HG03439 (cell line): ENCODE data around the gene FUT3.
"Not testable (repeated sequence)": the region's sequence is repeated elsewhere in the genome, so short reads cannot be mapped to it uniquely, and the experiment has no call there.

Source experiments
- ATAC-seq: cut with Tn5 transposase; IDR thresholded peaks from one replicate; pipeline ENCODE4 v1.9.1; 2021; ENCODE audit warnings: mild to moderate bottlenecking, moderate library complexity; ENCODE audit not compliant: unreplicated experiment

The FUT3 gene

GRCh38 chr19:5882421-5882968 is 31.2 kb upstream of the FUT3 start:
- no peak for ATAC-seq

GRCh38 chr19:5881543-5882299 is 30.5 kb upstream of the FUT3 start:
- no peak for ATAC-seq

DNA sequence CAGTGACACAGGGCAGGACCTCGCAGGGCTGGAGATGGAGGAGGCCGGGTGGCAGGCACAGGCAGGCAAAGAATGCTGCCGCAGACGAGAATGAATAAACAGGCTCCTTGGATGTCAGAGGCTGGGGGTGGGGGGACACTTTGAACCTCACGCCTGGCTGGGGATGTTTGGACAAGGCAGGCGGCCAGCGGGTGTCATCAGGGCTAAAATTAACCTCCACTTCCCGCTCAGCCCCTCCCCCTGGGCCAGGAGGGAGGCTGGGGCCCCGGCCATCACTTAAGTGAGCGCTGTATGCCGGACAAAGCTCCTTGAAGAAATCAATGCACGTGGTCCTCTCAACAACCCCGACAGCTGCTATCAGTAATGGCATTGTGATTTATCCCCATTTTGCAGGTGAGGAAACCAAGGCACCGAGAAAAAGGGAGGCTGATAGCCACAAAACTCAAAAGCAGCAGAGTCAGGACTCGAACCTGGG is 29.4 kb upstream of the FUT3 start:
- no peak for ATAC-seq

DNA sequence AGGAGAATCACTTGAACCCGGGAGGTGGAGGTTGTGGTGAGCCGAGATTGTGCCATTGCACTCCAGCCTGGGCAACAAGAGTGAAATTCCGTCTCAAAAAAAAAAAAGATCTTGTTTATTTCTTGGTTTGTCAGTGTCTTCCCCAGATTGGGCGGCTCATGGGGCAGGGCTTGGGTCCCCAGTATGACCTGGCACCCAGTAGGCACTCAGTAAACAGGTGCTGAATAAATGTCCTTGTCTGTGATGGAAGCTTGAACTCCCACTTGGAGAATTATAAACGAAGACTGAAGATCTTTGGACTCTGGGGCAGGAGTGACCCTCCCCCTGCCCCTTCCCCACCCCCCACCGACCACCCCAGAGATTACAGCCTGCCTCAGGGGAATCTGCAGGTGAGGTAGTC is 28.9 kb upstream of the FUT3 start:
- no peak for ATAC-seq

GRCh38 chr19:5877882-5878281 is 26.6 kb upstream of the FUT3 start:
- no peak for ATAC-seq

DNA sequence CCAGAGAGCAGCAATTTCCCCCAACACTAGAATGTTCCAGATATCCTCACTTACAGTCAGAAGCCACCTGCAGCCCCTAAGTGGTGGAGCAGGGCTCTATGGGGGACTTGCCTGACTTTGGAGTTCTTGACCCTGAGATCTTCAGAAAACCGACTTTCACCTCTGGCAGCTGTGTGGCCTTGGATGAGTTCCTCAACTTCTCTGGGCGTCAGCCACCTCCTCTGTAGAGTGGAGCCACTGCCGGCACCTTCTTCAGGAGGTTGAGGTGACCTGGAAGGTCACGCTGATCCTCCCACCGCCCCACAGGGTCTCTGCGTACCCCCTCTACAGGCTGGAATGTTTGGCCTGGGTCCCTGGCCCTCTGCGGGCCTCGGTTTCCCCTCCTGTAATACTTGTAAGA is 26.2 kb upstream of the FUT3 start:
- no peak for ATAC-seq

- not testable (repeated sequence) for ATAC-seq
Observed at GRCh38 chr19:5874496-5874895, 23.2 kb upstream of the FUT3 start.

DNA sequence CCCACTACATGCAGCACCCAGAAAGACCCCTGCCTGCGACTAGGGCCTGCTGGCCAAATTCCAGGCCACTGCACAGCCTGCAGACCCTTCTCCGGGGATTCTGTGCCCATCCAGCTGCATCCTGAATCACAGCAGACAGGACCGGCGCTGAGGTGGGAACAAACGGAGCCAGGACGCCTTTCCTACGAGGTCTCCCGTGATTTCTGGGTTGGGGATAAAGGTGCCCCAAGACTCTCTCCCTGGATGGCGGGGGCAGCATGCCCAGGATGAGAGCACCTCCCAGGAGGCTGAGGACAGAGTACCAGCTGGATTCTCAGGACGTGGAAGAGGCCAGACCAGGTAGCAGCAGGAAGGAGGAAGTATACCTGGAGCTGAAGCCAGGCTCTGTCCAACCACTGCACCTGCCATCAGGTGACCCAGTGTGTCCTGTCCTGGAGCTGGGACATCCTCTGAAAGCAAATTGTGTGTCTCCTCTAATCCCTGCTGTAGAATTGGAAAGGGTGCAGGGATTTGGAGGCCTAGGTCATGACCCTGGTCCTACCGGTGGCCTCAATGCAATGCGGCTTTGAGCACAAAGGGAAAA is 22.5 kb upstream of the FUT3 start:
- no peak for ATAC-seq

- no peak for ATAC-seq
Observed at GRCh38 chr19:5870986-5871394, 19.7 kb upstream of the FUT3 start.

- no peak for ATAC-seq
Observed at GRCh38 chr19:5867201-5868136, 16.2 kb upstream of the FUT3 start.

- no peak for ATAC-seq
Observed at GRCh38 chr19:5865772-5866171, 14.5 kb upstream of the FUT3 start.

DNA sequence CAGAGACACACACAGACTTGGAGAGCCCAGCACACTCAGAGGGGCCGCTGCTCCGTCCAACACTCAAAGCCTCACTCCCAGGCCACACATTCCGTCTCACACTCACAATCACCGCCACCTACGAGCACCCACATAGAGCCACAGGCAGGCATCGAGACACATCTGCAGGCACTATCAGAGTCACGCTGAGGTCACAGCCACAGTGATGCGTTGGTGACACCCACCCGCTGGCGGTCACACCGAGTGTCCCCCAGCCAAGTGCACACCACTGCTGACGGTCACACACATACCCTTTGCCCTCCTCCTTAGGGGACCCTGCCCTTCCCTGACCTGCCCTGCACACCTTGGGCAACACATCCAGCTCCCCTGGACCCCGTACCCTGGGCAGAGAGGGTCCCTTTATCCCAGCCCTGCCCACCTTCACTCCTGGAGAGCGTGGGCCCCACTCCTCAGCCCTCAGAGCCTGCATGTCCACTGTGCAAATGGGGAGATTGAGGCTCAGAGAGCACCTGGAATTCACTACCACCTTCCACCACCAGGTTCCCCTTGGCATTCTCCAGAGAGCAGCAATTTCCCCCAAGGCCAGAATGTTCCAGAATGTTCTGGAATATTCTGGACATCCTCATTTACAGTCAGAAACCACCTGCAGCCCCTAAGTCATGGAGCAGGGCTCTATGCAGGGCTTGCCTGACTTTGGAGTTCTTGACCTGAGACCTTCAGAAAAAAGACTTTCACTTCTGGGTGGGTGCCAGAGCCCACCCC is 13.7 kb upstream of the FUT3 start:
- no peak for ATAC-seq

- ATAC-seq = no peak
Observed at GRCh38 chr19:5864013-5864720, 12.9 kb upstream of the FUT3 start.

- no peak for ATAC-seq
Observed at GRCh38 chr19:5863030-5863665, 11.9 kb upstream of the FUT3 start.

DNA sequence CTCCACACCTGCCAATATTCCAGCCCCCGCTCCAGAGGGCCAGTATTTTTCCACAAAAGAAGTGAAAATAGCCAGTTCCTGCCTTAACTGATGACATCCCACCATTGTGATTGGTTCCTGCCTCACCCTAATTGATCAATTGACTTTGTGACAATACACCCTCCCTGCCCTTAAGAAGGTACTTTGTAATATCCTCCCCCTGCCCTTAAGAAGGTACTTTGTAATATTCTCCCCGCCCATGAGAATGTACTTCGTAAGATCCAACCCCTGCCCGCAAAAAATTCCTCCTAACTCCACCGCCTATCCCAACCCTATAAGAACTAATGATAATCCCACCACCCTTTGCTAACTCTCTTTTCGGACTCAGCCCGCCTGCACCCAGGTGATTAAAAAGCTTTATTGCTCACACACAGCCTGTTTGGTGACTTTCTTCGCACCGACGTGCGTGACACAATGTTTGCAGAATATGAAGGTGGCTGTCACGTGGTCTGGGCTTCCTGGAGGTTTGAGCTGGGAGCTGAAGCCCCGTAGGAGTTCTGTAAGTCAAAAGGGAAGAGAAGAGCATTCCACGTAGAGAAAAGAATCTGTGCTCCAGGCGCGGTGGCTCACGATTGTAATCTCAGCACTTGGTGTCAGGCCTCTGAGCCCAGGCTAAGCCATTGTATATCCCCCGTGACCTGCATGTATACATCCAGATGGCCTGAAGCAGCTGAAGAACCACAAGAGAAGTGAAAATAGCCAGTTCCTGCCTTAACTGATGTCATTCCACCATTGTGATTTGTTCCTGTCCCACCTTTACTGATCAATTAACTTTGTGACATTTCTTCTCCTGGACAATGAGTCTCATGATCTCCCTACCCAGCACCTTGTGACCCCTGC is 6.2 kb upstream of the FUT3 start:
- ATAC-seq = no peak

DNA sequence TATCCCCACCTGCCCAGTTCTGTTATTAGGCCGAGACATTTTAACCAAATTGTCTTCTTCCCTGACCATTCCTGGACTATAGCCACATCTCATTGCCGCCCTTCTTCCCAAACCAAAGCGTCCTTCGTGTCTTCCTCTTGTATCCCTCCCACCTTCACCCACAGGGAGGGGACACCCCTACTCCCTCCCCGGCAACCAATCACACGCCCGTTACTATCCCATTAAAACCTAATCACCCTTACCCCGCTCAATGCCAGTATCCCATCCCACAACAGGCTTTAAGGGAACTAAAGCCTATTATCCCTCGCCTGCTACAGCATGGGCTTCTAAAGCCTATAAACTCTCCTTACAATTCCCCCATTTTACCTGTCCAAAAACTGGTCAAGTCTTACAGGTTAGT is 3.9 kb upstream of the FUT3 start:
- ATAC-seq = not testable (repeated sequence)

- ATAC-seq = not testable (repeated sequence)
Observed at GRCh38 chr19:5854121-5854520, 2.9 kb upstream of the FUT3 start.

DNA sequence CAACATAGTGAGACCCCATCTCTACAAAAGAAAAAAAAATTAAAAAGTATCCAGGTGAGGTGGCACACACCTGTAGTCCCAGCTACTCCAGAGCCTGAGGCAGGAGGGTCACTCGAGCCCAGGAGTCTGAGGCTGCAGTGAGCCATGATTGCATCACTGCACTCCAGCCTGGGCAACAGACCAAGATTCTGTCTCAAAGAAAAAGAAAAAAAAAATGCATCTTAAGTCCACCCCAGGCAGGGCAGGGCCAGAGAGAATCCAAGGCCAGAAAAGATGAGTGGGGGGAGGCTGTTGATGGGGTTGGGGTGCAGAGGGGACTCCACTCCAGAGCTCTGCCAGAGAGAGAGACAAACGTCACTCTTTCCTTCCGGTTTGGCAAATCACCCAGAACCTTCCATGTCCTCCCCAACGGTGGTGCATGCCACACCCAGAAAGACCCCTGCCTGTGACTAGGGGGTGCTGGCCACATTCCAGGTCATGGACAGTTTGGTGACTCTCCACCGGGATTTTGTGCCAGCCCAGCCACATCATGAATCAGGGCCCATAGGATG is 431 bp downstream of the FUT3 start:
- ATAC-seq = no peak
